ENCODE results near the gene HOXA6.

Gene HOXA6

GRCh38 chr7:27172823-27173510 lies 25.4 kb upstream of the HOXA6 start:
- WGBS, 2 experiments: 2% methylated on average over 58 of the region's 58 CpGs
- no peaks in the 10 kb centered on the region for H3K9me3 ChIP-seq (ENCODE audit: control insufficient read depth, low read length)
- H3K4me1 ChIP-seq (ENCODE audit: control insufficient read depth, insufficient read depth, low read length): no peaks in the 10 kb centered on the region
- H3K27me3 ChIP-seq (ENCODE audit: control insufficient read depth, insufficient read depth, low read length, poor library complexity, severe bottlenecking): peaks cover 100% of the 10 kb centered on the region
- H3K4me3 ChIP-seq (ENCODE audit: insufficient read depth, low read depth, low read length): no peak overlapping the region
- no peak overlapping the region for H3K27ac ChIP-seq (ENCODE audit: insufficient read depth, low read depth, low read length, poor library complexity, severe bottlenecking)
- no peaks in the 10 kb centered on the region for H3K36me3 ChIP-seq (ENCODE audit: control insufficient read depth, insufficient read depth, low read length)

- no peaks in the 10 kb centered on the region for H3K9me3 ChIP-seq (ENCODE audit: control insufficient read depth, low read length)
- no peak overlapping the region for H3K4me3 ChIP-seq (ENCODE audit: insufficient read depth, low read depth, low read length)
- H3K27me3 ChIP-seq (ENCODE audit: control insufficient read depth, insufficient read depth, low read length, poor library complexity, severe bottlenecking): peaks cover 100% of the 10 kb centered on the region
- H3K36me3 ChIP-seq (ENCODE audit: control insufficient read depth, insufficient read depth, low read length): no peaks in the 10 kb centered on the region
- H3K27ac ChIP-seq (ENCODE audit: insufficient read depth, low read depth, low read length, poor library complexity, severe bottlenecking): no peak overlapping the region
- H3K4me1 ChIP-seq (ENCODE audit: control insufficient read depth, insufficient read depth, low read length): no peaks in the 10 kb centered on the region
- 9 to 12% methylated on average over 10 of the region's 10 CpGs for WGBS, 2 experiments
Observed at GRCh38 chr7:27172315-27172774, 24.8 kb upstream of the HOXA6 start.

DNA sequence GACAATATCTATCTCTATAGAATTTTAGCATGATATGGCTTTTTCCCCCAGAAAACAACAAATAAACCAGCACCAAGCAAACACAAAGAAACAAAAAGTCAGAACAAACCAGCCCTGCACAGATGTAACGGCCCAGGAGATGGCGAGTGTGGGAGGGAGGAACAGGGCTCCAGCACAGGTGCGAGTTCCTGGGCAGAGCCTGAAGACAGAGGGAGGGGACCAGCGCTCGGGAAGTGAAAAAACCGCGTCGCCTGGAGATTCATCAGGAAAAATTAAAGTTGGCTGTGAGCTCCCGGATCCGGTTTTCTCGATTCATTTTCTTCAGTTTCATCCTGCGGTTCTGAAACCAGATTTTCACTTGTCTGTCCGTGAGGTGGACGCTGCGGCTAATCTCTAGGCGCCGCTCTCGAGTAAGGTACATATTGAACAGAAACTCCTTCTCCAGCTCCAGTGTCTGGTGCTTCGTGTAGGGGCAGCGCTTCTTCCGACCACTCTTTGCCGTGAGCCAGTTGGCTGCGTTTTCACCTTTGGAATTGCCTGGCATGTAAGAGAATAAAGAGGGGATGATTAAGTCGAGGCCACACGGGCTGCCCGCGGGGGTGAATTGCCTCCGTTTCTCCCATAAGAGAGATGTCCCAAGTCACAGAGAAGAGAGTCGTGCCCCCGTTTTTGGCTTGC lies 24.2 kb upstream of the HOXA6 start:
- Histone ChIP-seq H3K27me3 (ENCODE audit: control insufficient read depth, insufficient read depth, low read length, poor library complexity, severe bottlenecking) (peaks cover 100% of the 10 kb centered on the region), H3K4me1 (ENCODE audit: control insufficient read depth, insufficient read depth, low read length) (no peaks in the 10 kb centered on the region), H3K4me3 (ENCODE audit: insufficient read depth, low read depth, low read length) (no peak overlapping the region), H3K36me3 (ENCODE audit: control insufficient read depth, insufficient read depth, low read length) (no peaks in the 10 kb centered on the region), H3K9me3 (ENCODE audit: control insufficient read depth, low read length) (no peaks in the 10 kb centered on the region), H3K27ac (ENCODE audit: insufficient read depth, low read depth, low read length, poor library complexity, severe bottlenecking) (no peak overlapping the region)
- 6% methylated on average over 30 of the region's 30 CpGs for WGBS, 2 experiments

- no peaks in the 10 kb centered on the region for H3K4me1 ChIP-seq (ENCODE audit: control insufficient read depth, insufficient read depth, low read length)
- peaks cover 100% of the 10 kb centered on the region for H3K27me3 ChIP-seq (ENCODE audit: control insufficient read depth, insufficient read depth, low read length, poor library complexity, severe bottlenecking)
- H3K27ac ChIP-seq (ENCODE audit: insufficient read depth, low read depth, low read length, poor library complexity, severe bottlenecking): no peak overlapping the region
- H3K9me3 ChIP-seq (ENCODE audit: control insufficient read depth, low read length): no peaks in the 10 kb centered on the region
- 2 to 7% methylated on average over 8 of the region's 8 CpGs for WGBS, 2 experiments
- no peaks in the 10 kb centered on the region for H3K36me3 ChIP-seq (ENCODE audit: control insufficient read depth, insufficient read depth, low read length)
- no peak overlapping the region for H3K4me3 ChIP-seq (ENCODE audit: insufficient read depth, low read depth, low read length)
Observed at GRCh38 chr7:27171325-27171636, 23.7 kb upstream of the HOXA6 start.

GRCh38 chr7:27170426-27171324 lies 23.1 kb upstream of the HOXA6 start:
- H3K27ac ChIP-seq (ENCODE audit: insufficient read depth, low read depth, low read length, poor library complexity, severe bottlenecking): no peak overlapping the region
- no peaks in the 10 kb centered on the region for H3K9me3 ChIP-seq (ENCODE audit: control insufficient read depth, low read length)
- H3K4me1 ChIP-seq (ENCODE audit: control insufficient read depth, insufficient read depth, low read length): no peaks in the 10 kb centered on the region
- WGBS, 2 experiments: 22 to 28% methylated on average over 6 to 9 of the region's 11 CpGs
- H3K4me3 ChIP-seq (ENCODE audit: insufficient read depth, low read depth, low read length): no peak overlapping the region
- H3K36me3 ChIP-seq (ENCODE audit: control insufficient read depth, insufficient read depth, low read length): no peaks in the 10 kb centered on the region
- H3K27me3 ChIP-seq (ENCODE audit: control insufficient read depth, insufficient read depth, low read length, poor library complexity, severe bottlenecking): peaks cover 100% of the 10 kb centered on the region

GRCh38 chr7:27169658-27170425 lies 22.3 kb upstream of the HOXA6 start:
- Histone ChIP-seq H3K27me3 (ENCODE audit: control insufficient read depth, insufficient read depth, low read length, poor library complexity, severe bottlenecking) (peaks cover 100% of the 10 kb centered on the region), H3K9me3 (ENCODE audit: control insufficient read depth, low read length) (no peaks in the 10 kb centered on the region), H3K4me3 (ENCODE audit: insufficient read depth, low read depth, low read length) (no peak overlapping the region), H3K27ac (ENCODE audit: insufficient read depth, low read depth, low read length, poor library complexity, severe bottlenecking) (no peak overlapping the region), H3K4me1 (ENCODE audit: control insufficient read depth, insufficient read depth, low read length) (no peaks in the 10 kb centered on the region), H3K36me3 (ENCODE audit: control insufficient read depth, insufficient read depth, low read length) (no peaks in the 10 kb centered on the region)
- 3% methylated on average over 38 to 46 of the region's 46 CpGs for WGBS, 2 experiments

GRCh38 chr7:27168265-27168947 lies 20.8 kb upstream of the HOXA6 start:
- H3K27ac ChIP-seq (ENCODE audit: insufficient read depth, low read depth, low read length, poor library complexity, severe bottlenecking): no peak overlapping the region
- peaks cover 100% of the 10 kb centered on the region for H3K27me3 ChIP-seq (ENCODE audit: control insufficient read depth, insufficient read depth, low read length, poor library complexity, severe bottlenecking)
- 6 to 7% methylated on average over 25 of the region's 25 CpGs for WGBS, 2 experiments

GRCh38 chr7:27167916-27168264 lies 20.3 kb upstream of the HOXA6 start:
- peaks cover 100% of the 10 kb centered on the region for H3K27me3 ChIP-seq (ENCODE audit: control insufficient read depth, insufficient read depth, low read length, poor library complexity, severe bottlenecking)

More at GRCh38 chr7:27168265-27168947, 20.8 kb upstream of the HOXA6 start:
- H3K9me3 ChIP-seq (ENCODE audit: control insufficient read depth, low read length): no peaks in the 10 kb centered on the region
- H3K36me3 ChIP-seq (ENCODE audit: control insufficient read depth, insufficient read depth, low read length): no peaks in the 10 kb centered on the region
- H3K4me1 ChIP-seq (ENCODE audit: control insufficient read depth, insufficient read depth, low read length): no peaks in the 10 kb centered on the region
- no peak overlapping the region for H3K4me3 ChIP-seq (ENCODE audit: insufficient read depth, low read depth, low read length)

More at GRCh38 chr7:27167916-27168264, 20.3 kb upstream of the HOXA6 start:
- Histone ChIP-seq H3K4me3 (ENCODE audit: insufficient read depth, low read depth, low read length) (no peak overlapping the region), H3K9me3 (ENCODE audit: control insufficient read depth, low read length) (no peaks in the 10 kb centered on the region), H3K4me1 (ENCODE audit: control insufficient read depth, insufficient read depth, low read length) (no peaks in the 10 kb centered on the region), H3K27ac (ENCODE audit: insufficient read depth, low read depth, low read length, poor library complexity, severe bottlenecking) (no peak overlapping the region), H3K36me3 (ENCODE audit: control insufficient read depth, insufficient read depth, low read length) (no peaks in the 10 kb centered on the region)
- 23 to 24% methylated on average over 4 of the region's 4 CpGs for WGBS, 2 experiments
